GM20000 (cell line): ENCODE data around the gene ZNF302.
"Not testable (repeated sequence)": the region's sequence is repeated elsewhere in the genome, so short reads cannot be mapped to it uniquely, and the experiment has no call there.

ENCODE experiments used
- DNase-seq: peaks from one replicate; pipeline ENCODE4 v3.0.0; 2012; ENCODE audit warnings: low spot score
- TF ChIP-seq, protein P1 (sequence below): IDR thresholded peaks from 2 replicates; pipeline ENCODE4 v1.5.1; 2012; ENCODE audit warnings: mild to moderate bottlenecking, control low read depth; ENCODE audit errors: extremely low read depth, missing control alignments

Gene ZNF302

DNA sequence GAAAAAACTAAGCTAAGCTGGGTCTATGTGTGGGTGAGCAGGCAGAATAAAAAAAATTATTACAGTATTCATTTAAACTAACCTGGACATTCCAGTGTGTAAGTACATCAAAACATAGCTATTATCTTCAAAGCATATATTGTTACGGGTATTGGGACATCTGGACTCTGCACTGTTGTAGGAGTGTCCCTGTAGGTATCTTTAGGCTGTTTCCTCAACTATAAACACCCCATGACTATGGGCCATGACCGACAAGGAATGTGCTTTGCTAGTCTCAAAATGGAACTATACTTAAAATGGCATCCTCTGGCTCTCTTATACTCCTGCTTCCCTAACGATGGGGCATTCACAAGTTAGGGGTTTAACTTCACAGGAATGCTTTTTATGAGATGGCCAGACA is 3.9 kb upstream of the ZNF302 start:
- DNase-seq, result no peak
- TF ChIP-seq, protein P1, sequence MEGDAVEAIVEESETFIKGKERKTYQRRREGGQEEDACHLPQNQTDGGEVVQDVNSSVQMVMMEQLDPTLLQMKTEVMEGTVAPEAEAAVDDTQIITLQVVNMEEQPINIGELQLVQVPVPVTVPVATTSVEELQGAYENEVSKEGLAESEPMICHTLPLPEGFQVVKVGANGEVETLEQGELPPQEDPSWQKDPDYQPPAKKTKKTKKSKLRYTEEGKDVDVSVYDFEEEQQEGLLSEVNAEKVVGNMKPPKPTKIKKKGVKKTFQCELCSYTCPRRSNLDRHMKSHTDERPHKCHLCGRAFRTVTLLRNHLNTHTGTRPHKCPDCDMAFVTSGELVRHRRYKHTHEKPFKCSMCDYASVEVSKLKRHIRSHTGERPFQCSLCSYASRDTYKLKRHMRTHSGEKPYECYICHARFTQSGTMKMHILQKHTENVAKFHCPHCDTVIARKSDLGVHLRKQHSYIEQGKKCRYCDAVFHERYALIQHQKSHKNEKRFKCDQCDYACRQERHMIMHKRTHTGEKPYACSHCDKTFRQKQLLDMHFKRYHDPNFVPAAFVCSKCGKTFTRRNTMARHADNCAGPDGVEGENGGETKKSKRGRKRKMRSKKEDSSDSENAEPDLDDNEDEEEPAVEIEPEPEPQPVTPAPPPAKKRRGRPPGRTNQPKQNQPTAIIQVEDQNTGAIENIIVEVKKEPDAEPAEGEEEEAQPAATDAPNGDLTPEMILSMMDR, result no peak

DNA sequence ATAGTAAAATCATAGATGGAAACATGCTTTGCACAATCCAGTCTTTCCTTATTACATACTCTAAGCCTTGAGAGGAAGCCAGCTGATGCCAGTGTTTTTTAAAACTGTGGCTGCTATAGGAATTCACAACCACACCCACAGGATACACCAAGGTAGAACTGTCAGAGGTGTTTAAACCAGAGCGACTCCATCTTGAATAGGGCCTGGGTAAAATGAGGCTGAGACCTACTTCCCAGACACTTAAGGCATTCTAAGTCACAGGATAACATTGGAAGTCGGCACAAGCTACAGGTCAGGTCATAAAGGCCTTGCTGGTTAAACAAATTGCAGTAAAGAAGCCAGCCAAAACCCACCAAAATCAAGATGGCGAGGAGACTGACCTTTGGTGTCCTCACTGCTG is 2.2 kb upstream of the ZNF302 start:
- TF ChIP-seq, protein P1, result no peak
- DNase-seq, result no peak

DNA sequence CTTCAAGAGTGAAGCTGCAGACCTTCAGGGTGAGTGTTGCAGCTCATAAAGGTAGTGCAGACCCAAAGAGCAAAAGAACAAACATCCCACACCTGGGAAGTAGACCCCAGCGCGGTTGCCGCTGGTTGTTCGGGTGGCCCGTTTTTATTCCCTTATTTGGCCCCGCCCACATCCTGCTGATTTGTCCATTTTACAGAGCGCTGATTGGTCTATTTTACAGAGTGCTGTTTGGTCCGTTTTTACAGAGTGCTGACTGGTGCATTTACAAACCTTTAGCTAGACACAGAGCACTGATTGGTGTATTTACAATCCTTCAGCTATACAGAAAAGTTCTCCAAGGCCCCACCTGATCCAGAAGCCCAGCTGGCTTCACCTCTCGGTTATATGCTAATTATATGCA is 1.6 kb upstream of the ZNF302 start:
- TF ChIP-seq, protein P1, result no peak

DNA sequence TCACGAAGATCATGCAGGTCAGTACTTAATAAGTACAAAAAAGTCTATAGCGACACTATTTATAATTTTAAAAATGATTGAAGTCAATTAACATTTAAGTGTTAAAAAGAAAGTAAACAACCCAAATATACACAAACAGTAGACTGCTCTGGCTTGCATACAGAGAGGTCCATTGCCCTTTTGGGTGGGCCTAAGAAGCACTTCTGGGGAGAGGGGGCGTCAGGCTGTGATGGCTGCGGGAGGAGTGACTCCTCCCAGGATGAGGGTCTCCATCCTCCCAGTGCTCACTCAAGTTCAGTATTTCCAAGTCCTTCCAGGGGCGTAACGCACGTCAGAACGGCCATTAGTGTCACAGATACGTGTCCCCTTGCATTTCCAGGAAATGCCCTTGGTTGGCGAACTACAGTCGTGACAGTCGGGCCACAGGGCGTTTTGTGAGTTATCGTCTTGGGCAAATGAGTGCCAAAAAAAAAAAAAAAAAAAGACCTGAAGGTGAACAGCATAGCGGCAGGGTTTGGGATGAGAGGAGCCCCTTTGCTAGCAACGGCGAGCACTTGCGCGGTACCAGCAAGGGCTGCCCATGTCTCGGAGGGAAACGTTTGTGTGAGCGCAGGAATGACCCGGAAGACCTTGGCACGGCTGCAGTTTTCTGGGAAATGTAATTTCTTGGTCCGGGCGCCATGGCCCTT is 637 bp upstream of the ZNF302 start, which contains the start of gene SCGB2B2:
Gene SCGB2B2 (minus strand): TSS at position 463 of the 689 bp plus-strand sequence. CDS start 82,596 bp downstream, outside the sequence.
- TF ChIP-seq, protein P1, result no peak
- DNase-seq, result no peak

More for the DNA sequence above, 1.6 kb upstream of the ZNF302 start:
- no peak for DNase-seq

DNA sequence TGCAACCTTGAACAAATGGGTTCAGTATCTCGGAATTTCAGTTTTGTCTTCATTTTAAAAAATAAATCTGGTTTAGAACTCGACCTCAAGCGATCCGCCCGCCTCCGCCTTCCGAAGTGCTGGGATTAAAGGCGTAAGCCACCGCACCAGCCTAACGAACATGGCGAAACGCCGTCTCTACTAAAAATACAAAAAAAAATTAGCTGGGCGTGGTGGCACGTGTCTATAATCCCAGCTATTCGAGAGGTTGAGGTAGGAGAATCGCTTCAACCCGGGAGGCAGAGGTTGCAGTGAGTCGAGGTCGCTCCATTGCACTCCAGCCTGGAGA is 571 bp downstream of the ZNF302 start:
- no peak for DNase-seq
- TF ChIP-seq, protein P1, result no peak

DNA sequence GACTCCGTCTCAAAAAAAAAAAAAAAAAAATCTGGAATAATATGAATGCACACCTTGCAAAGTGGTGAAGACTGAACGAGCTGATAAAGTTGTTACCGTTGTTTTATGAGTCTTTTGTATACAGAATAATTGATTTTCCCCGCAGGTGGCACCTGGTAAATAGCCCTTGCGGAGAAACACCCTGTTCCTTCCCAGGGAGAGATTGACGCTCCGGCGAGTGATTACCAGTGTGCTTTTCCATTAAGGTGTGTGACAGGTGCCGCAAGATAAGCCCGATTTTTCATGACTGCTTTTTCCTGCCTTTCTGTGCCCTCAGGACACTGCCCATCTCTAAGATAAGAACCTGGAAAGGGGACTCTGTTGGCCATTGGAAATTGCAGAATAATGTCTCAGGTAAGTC is 943 bp downstream of the ZNF302 start:
- no peak for DNase-seq
- TF ChIP-seq, protein P1, result no peak

DNA sequence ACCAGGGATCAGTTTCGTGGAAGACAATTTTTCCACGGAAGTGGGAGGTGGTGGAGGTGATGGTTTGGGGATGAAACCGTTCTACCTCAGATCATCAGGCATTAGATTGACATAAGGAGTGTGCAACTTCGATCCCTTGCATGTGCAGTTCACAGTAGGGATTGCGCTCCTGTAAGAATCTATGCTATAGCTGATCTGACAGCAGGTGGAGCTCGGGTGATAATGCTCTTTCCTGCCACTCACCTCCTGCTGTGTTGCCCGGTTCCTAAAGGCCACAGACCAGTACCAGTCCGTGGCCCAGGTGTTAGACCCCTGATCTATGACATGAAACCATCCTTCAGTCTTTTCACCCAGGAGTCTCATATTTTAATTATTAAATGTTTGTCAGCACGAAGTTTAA is 4.0 kb downstream of the ZNF302 start:
- TF ChIP-seq, protein P1, result no peak
- DNase-seq, result no peak

DNA sequence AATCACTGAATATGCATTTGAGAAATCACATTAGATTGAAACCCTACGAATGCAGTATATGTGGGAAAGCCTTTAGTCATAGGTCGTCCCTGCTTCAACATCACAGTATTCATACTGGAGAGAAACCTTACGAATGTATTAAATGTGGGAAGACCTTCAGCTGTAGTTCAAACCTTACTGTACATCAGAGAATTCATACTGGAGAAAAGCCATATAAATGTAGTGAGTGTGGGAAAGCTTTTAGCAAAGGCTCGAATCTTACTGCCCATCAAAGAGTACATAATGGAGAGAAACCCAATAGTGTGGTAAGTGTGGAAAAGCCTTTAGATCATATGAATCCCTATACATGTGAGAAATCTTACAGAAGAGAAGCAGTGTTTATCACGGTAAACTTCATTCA is 7.8 kb downstream of the ZNF302 start:
- DNase-seq, result not testable (repeated sequence)
